H1 (cell line): Measurements from ENCODE around the gene PRKG2. TPM values are rescaled to one million over a fixed set of nuclear protein-coding genes. Genes with fewer than 3 reads are reported as not detected.
A peak's percentile ranks its signal among the peaks of the same experiment; 100 is the strongest.

ENCODE experiments used
- CTCF ChIA-PET: fragments of 300-600 bp; sonication (Branson Sonifier 250); formaldehyde crosslinking; loops from one replicate; lab custom pipeline; 2021; ENCODE audit not compliant: partially characterized antibody; lab: Charles Lee
- POLR2A ChIA-PET: fragments of 300-600 bp; sonication (Branson Sonifier 250); formaldehyde crosslinking; loops from one replicate; lab custom pipeline; 2021; ENCODE audit warnings: inconsistent platforms; ENCODE audit not compliant: partially characterized antibody; lab: Charles Lee
- DNase-seq, 2 experiments: peaks; one replicate each; pipeline versions ENCODE4 v3.0.0 to v3.0.0-alpha.2; 2010 to 2022; ENCODE audit warnings: low spot score in 2 of 2, low read depth in 1 of 2, mixed read lengths in 1 of 2
- FAIRE-seq: peaks from 2 replicates; lab custom pipeline; 2011; peaks lifted over from hg19 to GRCh38; lab: Jason Lieb, UNC
- H2AFZ ChIP-seq: 2 replicates; pipeline ENCODE4 v1.8.1; 2012; ENCODE audit warnings: low read length, inconsistent platforms
- H2AK5ac ChIP-seq: 2 replicates; pipeline ENCODE4 v1.6.1; 2013; ENCODE audit warnings: low read depth, low read length
- H2BK120ac ChIP-seq: replicated peaks from 2 replicates; pipeline ENCODE3; 2013; ENCODE audit warnings: low read depth, low read length, inconsistent platforms
- H2BK12ac ChIP-seq: 2 replicates; pipeline ENCODE4 v1.6.1; 2013; ENCODE audit warnings: low read depth, low read length
- H2BK15ac ChIP-seq: 2 replicates; pipeline ENCODE4 v1.6.1; 2013; ENCODE audit warnings: low read length
- H2BK20ac ChIP-seq: 2 replicates; pipeline ENCODE4 v1.6.1; 2013; ENCODE audit warnings: low read length
- H2BK5ac ChIP-seq: 2 replicates; pipeline ENCODE4 v1.6.1; 2013; ENCODE audit warnings: low read depth, low read length
- H3K14ac ChIP-seq: 2 replicates; pipeline ENCODE4 v1.6.1; 2013; ENCODE audit warnings: inconsistent platforms; ENCODE audit not compliant: insufficient read length
- H3K18ac ChIP-seq: 2 replicates; pipeline ENCODE4 v1.6.1; 2013; ENCODE audit warnings: low read length; ENCODE audit errors: extremely low read depth
- H3K23ac ChIP-seq: 2 replicates; pipeline ENCODE4 v1.6.1; 2013; ENCODE audit warnings: inconsistent platforms; ENCODE audit not compliant: insufficient read length
- H3K23me2 ChIP-seq: 2 replicates; pipeline ENCODE4 v1.6.1; 2013; ENCODE audit warnings: low read depth, low read length
- H3K27ac ChIP-seq: 2 replicates; pipeline ENCODE4 v1.6.1; 2011; ENCODE audit warnings: low read depth, low read length, inconsistent platforms
- H3K27me3 ChIP-seq, 4 experiments: replicated peaks in 1 of 4; 1 replicate in 1 of 4; 2 replicates in 3 of 4; pipeline versions ENCODE4 v1.6.1 to v1.8.1; 2011 to 2013; ENCODE audit warnings: low read length in 3 of 4, mild to moderate bottlenecking in 3 of 4, inconsistent platforms in 2 of 4, mixed read lengths in 2 of 4, moderate library complexity in 1 of 4; ENCODE audit not compliant: control insufficient read depth in 3 of 4, insufficient read depth in 3 of 4; ENCODE audit errors: extremely low read depth in 1 of 4
- H3K36me3 ChIP-seq, 4 experiments: 2 replicates each; pipeline versions ENCODE4 v1.6.1 to v1.8.1; 2011 to 2013; ENCODE audit warnings: mild to moderate bottlenecking in 4 of 4, low read length in 3 of 4, moderate library complexity in 2 of 4, control low read depth in 1 of 4, inconsistent platforms in 1 of 4; ENCODE audit not compliant: insufficient read depth in 4 of 4, control insufficient read depth in 2 of 4
- H3K4ac ChIP-seq: replicated peaks from 2 replicates; pipeline ENCODE3; 2013; ENCODE audit warnings: low read length, low read depth, mixed read lengths, inconsistent platforms; ENCODE audit not compliant: insufficient read length
- H3K4me1 ChIP-seq, 4 experiments: replicated peaks in 1 of 4; 1 replicate in 1 of 4; 2 replicates in 3 of 4; pipeline versions ENCODE4 v1.6.1 to v1.8.1; 2011 to 2013; ENCODE audit warnings: low read length in 3 of 4, inconsistent platforms in 2 of 4, mixed read lengths in 1 of 4; ENCODE audit not compliant: insufficient read depth in 4 of 4, control insufficient read depth in 3 of 4
- H3K4me2 ChIP-seq, 2 experiments: 2 replicates each; pipeline versions ENCODE4 v1.6.1 to v1.8.1; 2011 to 2013; ENCODE audit warnings: low read depth in 2 of 2, low read length in 2 of 2, control low read depth in 1 of 2, inconsistent platforms in 1 of 2, mild to moderate bottlenecking in 1 of 2; ENCODE audit not compliant: insufficient read depth in 1 of 2
- H3K4me3 ChIP-seq, 4 experiments: fragments of 200-600, 300-600 bp in 1 of 4; sonication (generic), shearing (Covaris generic), sonication (Bioruptor Twin) in 1 of 4; 2 replicates each; pipeline versions ENCODE4 v1.5.1 to v1.8.1; 2011 to 2016; ENCODE audit warnings: low read length in 4 of 4, low read depth in 3 of 4, control low read depth in 2 of 4, inconsistent platforms in 2 of 4, mild to moderate bottlenecking in 2 of 4, mixed read lengths in 1 of 4, moderate library complexity in 1 of 4; ENCODE audit not compliant: insufficient read depth in 2 of 4; ENCODE audit errors: extremely low read depth in 1 of 4
- H3K56ac ChIP-seq: replicated peaks from 2 replicates; pipeline ENCODE3; 2013; ENCODE audit warnings: low read depth, mild to moderate bottlenecking, mixed read lengths, low read length, inconsistent platforms; ENCODE audit not compliant: insufficient read length
- H3K79me1 ChIP-seq: 2 replicates; pipeline ENCODE4 v1.6.1; 2013; ENCODE audit warnings: low read depth, low read length, control low read depth
- H3K79me2 ChIP-seq, 2 experiments: 2 replicates each; pipeline versions ENCODE4 v1.6.1 to v1.8.1; 2012 to 2013; ENCODE audit warnings: low read length in 2 of 2, mild to moderate bottlenecking in 2 of 2, inconsistent platforms in 1 of 2; ENCODE audit not compliant: insufficient read depth in 2 of 2, control insufficient read depth in 1 of 2
- H3K9ac ChIP-seq, 4 experiments: replicated peaks in 1 of 4; 1 replicate in 1 of 4; 2 replicates in 3 of 4; pipeline versions ENCODE4 v1.6.1 to v1.8.1; 2011 to 2013; ENCODE audit warnings: low read depth in 3 of 4, low read length in 3 of 4, control low read depth in 2 of 4, mild to moderate bottlenecking in 2 of 4, moderate library complexity in 2 of 4, inconsistent platforms in 1 of 4; ENCODE audit errors: extremely low read depth in 1 of 4
- H3K9me3 ChIP-seq, 2 experiments: 2 replicates each; pipeline versions ENCODE4 v1.6.1 to v1.8.1; 2012 to 2013; ENCODE audit warnings: mild to moderate bottlenecking in 2 of 2, moderate library complexity in 2 of 2, control low read depth in 1 of 2, inconsistent platforms in 1 of 2, low read depth in 1 of 2, low read length in 1 of 2, mixed read lengths in 1 of 2; ENCODE audit not compliant: insufficient read depth in 2 of 2
- H4K20me1 ChIP-seq, 2 experiments: replicated peaks in 1 of 2; 2 replicates each; pipeline versions ENCODE3 to v1.8.1; 2011 to 2013; ENCODE audit warnings: inconsistent platforms in 2 of 2, low read length in 2 of 2, mild to moderate bottlenecking in 1 of 2; ENCODE audit not compliant: insufficient read depth in 2 of 2, control insufficient read depth in 1 of 2
- H4K5ac ChIP-seq: 2 replicates; pipeline ENCODE4 v1.6.1; 2013; ENCODE audit warnings: low read length, low read depth, mixed read lengths, inconsistent platforms; ENCODE audit not compliant: insufficient read length
- H4K8ac ChIP-seq: 2 replicates; pipeline ENCODE4 v1.8.0; 2013; ENCODE audit warnings: mild to moderate bottlenecking, moderate library complexity, low read length, inconsistent platforms; ENCODE audit not compliant: insufficient read depth; ENCODE audit errors: extremely low read depth
- H4K91ac ChIP-seq: replicated peaks from 2 replicates; pipeline ENCODE3; 2013; ENCODE audit warnings: low read length, mixed read lengths, inconsistent platforms; ENCODE audit not compliant: insufficient read length
- BRCA1 ChIP-seq: IDR thresholded peaks from 2 replicates; pipeline ENCODE4 v1.6.1; 2012; ENCODE audit warnings: low read depth, low read length, improper control_type of control experiment
- CEBPB ChIP-seq: IDR thresholded peaks from 2 replicates; pipeline ENCODE4 v1.6.1; 2012; ENCODE audit warnings: low read depth, low read length
- CHD2 ChIP-seq: IDR thresholded peaks from 2 replicates; pipeline ENCODE4 v1.6.1; 2012; ENCODE audit warnings: low read length, improper control_type of control experiment
- CTCF ChIP-seq, 3 experiments: IDR thresholded peaks; 1 replicate in 2 of 3; 2 replicates in 1 of 3; pipeline versions ENCODE4 v1.5.1 to v1.6.1; 2011; ENCODE audit warnings: low read length in 3 of 3, mild to moderate bottlenecking in 3 of 3, inconsistent platforms in 2 of 3, low read depth in 1 of 3, moderate library complexity in 1 of 3; ENCODE audit not compliant: insufficient read depth in 1 of 3; ENCODE audit errors: control extremely low read depth in 1 of 3
- HDAC2 ChIP-seq, 2 experiments: fragments of 300-600 bp in 1 of 2; sonication (generic) in 1 of 2; IDR thresholded peaks; 2 replicates each; pipeline ENCODE4 v1.6.1; 2011 to 2012; ENCODE audit warnings: low read depth in 2 of 2, low read length in 2 of 2, mild to moderate bottlenecking in 2 of 2, moderate library complexity in 2 of 2, borderline replicate concordance in 1 of 2, inconsistent platforms in 1 of 2
- TAF7 ChIP-seq: optimal IDR thresholded peaks from 2 replicates; pipeline ENCODE3; 2011; ENCODE audit warnings: low read depth, mild to moderate bottlenecking, inconsistent platforms, low read length, moderate library complexity, borderline replicate concordance
- WGBS, 2 experiments: shearing (Covaris generic) in 1 of 2; methylation state at CpG; one replicate each; pipeline versions ENCODE4 v1.1.6 to v1.1.7; 2013 to 2015; ENCODE audit warnings: low lambda C conversion rate in 2 of 2, mixed read lengths in 2 of 2, inconsistent platforms in 1 of 2, low coverage in 1 of 2, missing lambda C conversion rate in 1 of 2; ENCODE audit not compliant: insufficient replicate concordance in 2 of 2, insufficient coverage in 1 of 2, insufficient read length in 1 of 2; ENCODE audit errors: extremely low coverage in 1 of 2, missing lambda C conversion rate in 1 of 2; 5-methylcytosine and 5-hydroxymethylcytosine counted together
- polyA plus RNA-seq, 7 experiments: library from polyadenylated mRNA; depleted of rRNA in 3 of 7; stranded (reverse) in 5 of 7; unstranded in 2 of 7; fragments of >200 nt in 5 of 7; fragments of 200-250 nt in 2 of 7; gene quantifications; 1 replicate in 5 of 7; 2 replicates in 1 of 7; 4 replicates in 1 of 7; pipeline versions ENCODE4 v1.2.1 to v1.2.3, GENCODE V29; 2011 to 2013; ENCODE audit warnings: missing spikeins in 2 of 7, mixed read lengths in 2 of 7
- total RNA-seq: library from RNA; stranded (reverse); fragmentation: NEBNext Ultra II Directional; extraction: Animal tissue kit (Norgen Biotek cat#: 25700); gene quantifications from 2 replicates; pipeline ENCODE4 v1.2.1, GENCODE V29; 2021
- TF ChIP-seq, protein P1 (sequence below): IDR thresholded peaks from 2 replicates; pipeline ENCODE4 v1.6.1; 2011; ENCODE audit warnings: low read depth, mild to moderate bottlenecking, low read length; ENCODE audit not compliant: insufficient read depth

Gene PRKG2
- total and polyA plus RNA-seq, 2 of the 8 experiments (the other 6 are each of a cell fraction or from before 2014, with no cell fraction given) = 0.45 to 1.2 TPM

DNA sequence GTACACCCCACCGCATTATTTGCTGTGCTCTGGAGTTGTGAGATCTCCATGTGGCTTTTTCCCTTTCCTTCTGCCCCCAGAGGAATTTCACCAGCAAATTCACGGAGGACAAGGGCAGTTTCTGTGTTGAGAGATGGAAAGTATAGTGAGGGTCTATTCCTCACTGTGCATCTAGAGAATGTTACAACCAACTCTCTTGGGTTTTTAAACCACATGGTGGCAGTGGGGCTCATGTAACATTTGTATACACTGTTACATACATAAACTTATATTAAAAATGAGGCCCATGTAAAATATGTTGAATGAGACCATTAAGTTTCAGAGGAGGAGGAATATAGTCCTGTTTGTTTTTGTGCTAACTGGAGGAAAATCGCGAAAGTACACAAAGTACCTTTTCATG is 909 bp upstream of the PRKG2 start:
- CTCF ChIA-PET = interaction anchor here (0.6 to 4.0 kb wide), 3 partner anchors 44 to 145 kb away, joined by 3 to 13 read pairs (median 7); no protein-coding TSS in a partner anchor
- H4K8ac ChIP-seq = no peak overlapping the region

More for the DNA sequence above, 909 bp upstream of the PRKG2 start:
- Histone ChIP-seq H2BK20ac (no peak overlapping the region), H3K79me1 (no peaks in the 10 kb centered on the region), H3K9ac (no peak overlapping the region), H2AK5ac (no peak overlapping the region), H3K79me2 (no peaks in the 10 kb centered on the region), H3K4me1 (peaks cover 0 to 3% (median 1%) of the 10 kb centered on the region in 4 experiments; a peak in 3 of 7 replicates), H3K56ac (no peak overlapping the region), H2BK120ac (no peak overlapping the region), H3K4me3 (peak overlapping the region; percentile 52 to 67 (median 60); a peak in 5 of 8 replicates), H3K4ac (no peak overlapping the region), H2BK12ac (no peak overlapping the region; the same call in 1 of the 2 replicates), H3K27me3 (peaks cover 22 to 43% (median 39%) of the 10 kb centered on the region in 4 experiments), H3K4me2 (peak overlapping the region; percentile 96; a peak in 3 of 4 replicates), H3K9me3 (no peaks in the 10 kb centered on the region), H3K36me3 (no peaks in the 10 kb centered on the region), H3K18ac (no peak overlapping the region; the same call in 1 of the 2 replicates), H3K27ac (no peak overlapping the region), H2BK15ac (no peak overlapping the region), H4K91ac (no peak overlapping the region), H4K5ac (no peak overlapping the region), H3K23ac (no peak overlapping the region), H4K20me1 (peaks cover 0 to 2% of the 10 kb centered on the region in 2 experiments), H2AFZ (no peak overlapping the region; the same call in 1 of the 2 replicates), H3K14ac (no peak overlapping the region), H2BK5ac (no peak overlapping the region), H3K23me2 (peaks cover 6% of the 10 kb centered on the region; the same call in 1 of the 2 replicates)
- DNase-seq = no peak
- FAIRE-seq = no peak
- WGBS, 2 experiments = 64% methylated on average over 4 of the region's 4 CpGs; no CpG with 5 or more reads in 1 of the 2 experiments
- POLR2A ChIA-PET = interaction anchor here (1.0 kb wide), 1 partner anchor 9 kb away, joined by 3 read pairs; no protein-coding TSS in a partner anchor
- TF ChIP-seq, protein P1, sequence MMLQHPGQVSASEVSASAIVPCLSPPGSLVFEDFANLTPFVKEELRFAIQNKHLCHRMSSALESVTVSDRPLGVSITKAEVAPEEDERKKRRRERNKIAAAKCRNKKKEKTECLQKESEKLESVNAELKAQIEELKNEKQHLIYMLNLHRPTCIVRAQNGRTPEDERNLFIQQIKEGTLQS = no peak
- TF ChIP-seq CTCF (IDR thresholded peaks at IDR 0.05; ENCODE audit: control extremely low read depth in 1 of 3, insufficient read depth in 1 of 3, low read depth in 1 of 3, low read length in 3 of 3) = no peak
- no peak for TF ChIP-seq BRCA1
- no peak for TF ChIP-seq CHD2
- no peak for TF ChIP-seq CEBPB
- TF ChIP-seq TAF7 = no peak
- no peak for TF ChIP-seq HDAC2 (IDR thresholded peaks at IDR 0.05; ENCODE audit: borderline replicate concordance in 1 of 2, low read depth in 2 of 2, low read length in 2 of 2)
